Activated gamma-delta T cell treated with Interleukin-2 at 50 U/mL for 16 hours (primary cell): ENCODE measurements around the gene IL11.

ENCODE experiments used
- DNase-seq: peaks from one replicate; pipeline ENCODE4 v3.0.0-alpha.2; 2020

The IL11 gene

DNA sequence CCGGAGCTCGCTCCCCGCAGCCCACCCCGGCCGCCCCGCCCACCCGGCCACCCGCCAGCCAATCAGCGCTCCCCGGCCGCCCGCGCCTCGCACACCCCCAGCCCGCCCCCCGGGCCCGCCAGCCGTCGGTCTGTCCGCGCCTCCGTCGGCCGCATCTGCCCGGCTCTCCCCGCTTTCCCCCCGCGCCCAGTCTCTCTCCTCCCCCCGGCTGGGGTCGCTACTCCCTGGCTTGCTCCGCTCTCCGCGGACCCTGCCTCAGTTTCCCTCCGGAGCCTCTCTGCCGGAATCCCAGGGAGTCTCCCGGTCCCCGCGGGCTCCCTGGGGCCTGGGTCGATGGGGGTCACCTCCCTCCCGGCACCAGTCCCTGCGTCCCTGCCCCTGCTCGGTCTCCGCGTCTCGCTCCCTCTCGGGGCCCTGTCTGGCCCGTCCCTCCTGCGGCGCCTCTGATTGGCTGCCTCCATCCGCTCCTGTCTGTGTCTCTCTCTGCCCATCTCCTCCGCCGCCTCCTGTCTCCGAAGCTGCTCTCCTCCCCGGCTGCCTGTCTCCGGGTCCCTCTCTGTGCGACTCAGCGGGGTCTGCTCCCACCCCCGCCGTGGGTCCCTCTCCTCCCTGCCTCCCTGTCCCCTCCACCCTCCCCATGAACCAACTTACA is 484 bp downstream of the IL11 start:
- DNase-seq: peak; percentile 33

- no peak for DNase-seq
These were observed 1.3 kb downstream of the IL11 start for GRCh38 chr19:55368701-55369563.

- DNase-seq: no peak
These were observed 2.2 kb downstream of the IL11 start for GRCh38 chr19:55368106-55368505.

DNA sequence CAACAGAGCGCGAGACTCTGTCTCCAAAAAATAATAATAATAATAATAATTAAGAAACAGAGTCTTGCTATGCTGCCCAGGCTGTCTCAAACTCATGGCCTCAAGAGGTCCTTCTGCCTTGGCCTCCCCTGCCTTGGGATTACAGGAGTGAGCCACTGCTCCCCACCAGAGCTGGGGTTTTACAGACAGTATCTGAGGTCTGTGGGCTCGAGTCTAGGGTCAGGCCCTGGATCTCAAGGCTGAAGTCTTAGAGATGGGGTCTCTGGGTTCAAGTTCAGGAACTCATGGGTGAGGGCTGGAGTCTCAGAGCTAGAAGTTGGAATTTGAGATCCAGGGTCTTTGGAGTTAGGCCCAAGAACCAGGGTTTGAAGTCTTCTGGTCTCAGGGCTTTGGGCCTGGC is 3.5 kb downstream of the IL11 start:
- DNase-seq: no peak

DNA sequence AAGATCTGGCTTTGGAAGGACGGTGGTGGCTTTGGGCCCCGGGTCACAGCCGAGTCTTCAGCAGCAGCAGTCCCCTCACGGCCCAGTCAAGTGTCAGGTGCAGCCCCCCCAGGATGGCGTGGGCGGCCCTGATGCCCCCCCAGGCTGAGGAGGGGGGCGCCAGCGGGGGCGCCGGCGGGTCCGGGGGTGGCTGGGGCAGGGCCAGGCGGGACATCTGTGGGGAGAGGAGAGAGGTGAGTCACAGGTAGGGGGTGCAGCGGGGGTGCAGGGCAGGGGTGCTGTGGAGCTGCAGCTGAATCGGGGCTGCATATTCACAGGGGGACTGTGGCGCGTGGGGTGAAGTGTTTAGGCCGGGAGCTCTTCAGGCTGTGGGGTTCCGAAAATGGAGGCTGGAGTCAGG is 4.3 kb downstream of the IL11 start:
- DNase-seq: no peak

DNA sequence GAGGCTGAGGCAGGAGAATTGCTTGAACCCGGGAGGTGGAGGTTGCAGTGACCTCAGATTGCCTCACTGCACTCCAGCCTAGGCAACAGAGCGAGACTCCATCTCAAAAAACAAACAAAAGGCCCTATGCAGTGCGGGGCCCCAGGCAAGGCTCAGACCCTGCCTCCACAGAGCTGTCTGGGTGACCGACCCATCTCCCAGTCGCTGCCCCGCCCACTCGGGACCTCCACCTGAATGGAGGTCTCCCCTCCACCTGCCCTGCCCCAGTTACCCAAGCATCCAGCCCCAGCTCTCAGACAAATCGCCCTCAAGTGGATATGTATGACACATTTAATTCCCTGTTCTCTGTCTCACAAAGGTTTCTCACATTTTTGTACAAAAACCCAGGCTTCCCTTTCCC is 5.0 kb downstream of the IL11 start:
- no peak for DNase-seq

- no peak for DNase-seq
These were observed 7.1 kb downstream of the IL11 start, which contains the start of gene GARIN5B for GRCh38 chr19:55362990-55363716. GARIN5B (minus strand) TSS chr19:55363260; CDS start chr19:55363066, 194 bp downstream.

DNA sequence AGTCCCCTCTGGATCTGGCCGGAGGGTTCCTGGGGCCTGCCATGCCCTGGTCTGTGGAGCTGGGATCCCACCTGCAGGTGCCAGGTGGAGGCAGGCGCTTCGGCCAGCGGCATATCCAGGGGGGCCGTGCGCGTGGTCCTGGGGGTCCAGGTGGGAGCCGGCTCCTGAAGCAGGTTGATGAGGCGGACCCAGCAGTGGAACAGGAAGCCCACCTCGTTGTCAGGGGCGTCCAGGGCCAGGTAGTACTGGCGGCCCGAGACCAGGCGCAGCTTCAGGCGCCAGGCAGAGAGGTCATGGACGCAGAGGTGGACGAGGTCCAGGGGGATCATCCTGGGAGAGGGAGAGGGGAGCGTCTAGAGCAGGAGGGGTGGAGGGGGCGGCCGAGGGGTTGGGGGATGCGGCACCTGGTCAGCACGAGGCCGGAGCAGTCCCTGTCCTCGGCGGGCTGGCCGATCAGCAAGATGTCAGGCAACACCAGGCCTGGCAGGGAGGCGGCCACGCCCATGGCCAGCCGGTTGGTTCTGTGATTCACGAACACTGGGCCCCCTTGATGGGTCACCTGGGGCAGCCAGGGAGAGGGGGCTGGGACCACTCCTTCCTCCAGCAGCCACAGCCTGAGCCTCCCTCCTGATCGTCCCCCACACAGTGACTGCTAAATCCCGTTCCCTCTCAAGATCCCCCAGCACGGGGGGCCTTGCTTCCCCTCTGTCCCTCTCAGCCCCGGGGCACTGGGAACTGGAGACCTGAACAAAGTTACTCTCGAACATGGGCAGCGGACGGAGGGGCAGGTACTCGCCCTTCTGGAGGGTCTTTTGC is 7.9 kb downstream of the IL11 start:
- DNase-seq: no peak

DNA sequence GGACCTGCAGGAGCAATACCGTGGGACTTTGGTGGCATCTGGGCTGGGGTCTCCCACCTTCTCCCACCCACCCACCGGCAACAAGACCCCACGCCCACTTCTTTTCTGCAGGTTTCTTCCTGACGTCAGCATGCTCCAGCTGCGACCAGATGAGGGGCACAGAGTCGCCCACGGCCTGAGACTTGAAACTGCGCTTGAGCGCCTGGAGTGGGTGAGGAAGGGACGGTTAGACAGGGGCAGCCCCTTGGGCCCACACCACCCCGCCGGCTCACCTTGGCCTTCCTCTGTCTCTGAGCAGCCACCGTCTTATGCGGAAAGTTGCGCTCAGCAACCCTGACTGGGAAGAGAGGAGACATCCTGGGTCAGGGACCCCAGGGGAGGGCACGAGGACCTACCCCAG is 9.4 kb downstream of the IL11 start:
- DNase-seq: no peak

DNA sequence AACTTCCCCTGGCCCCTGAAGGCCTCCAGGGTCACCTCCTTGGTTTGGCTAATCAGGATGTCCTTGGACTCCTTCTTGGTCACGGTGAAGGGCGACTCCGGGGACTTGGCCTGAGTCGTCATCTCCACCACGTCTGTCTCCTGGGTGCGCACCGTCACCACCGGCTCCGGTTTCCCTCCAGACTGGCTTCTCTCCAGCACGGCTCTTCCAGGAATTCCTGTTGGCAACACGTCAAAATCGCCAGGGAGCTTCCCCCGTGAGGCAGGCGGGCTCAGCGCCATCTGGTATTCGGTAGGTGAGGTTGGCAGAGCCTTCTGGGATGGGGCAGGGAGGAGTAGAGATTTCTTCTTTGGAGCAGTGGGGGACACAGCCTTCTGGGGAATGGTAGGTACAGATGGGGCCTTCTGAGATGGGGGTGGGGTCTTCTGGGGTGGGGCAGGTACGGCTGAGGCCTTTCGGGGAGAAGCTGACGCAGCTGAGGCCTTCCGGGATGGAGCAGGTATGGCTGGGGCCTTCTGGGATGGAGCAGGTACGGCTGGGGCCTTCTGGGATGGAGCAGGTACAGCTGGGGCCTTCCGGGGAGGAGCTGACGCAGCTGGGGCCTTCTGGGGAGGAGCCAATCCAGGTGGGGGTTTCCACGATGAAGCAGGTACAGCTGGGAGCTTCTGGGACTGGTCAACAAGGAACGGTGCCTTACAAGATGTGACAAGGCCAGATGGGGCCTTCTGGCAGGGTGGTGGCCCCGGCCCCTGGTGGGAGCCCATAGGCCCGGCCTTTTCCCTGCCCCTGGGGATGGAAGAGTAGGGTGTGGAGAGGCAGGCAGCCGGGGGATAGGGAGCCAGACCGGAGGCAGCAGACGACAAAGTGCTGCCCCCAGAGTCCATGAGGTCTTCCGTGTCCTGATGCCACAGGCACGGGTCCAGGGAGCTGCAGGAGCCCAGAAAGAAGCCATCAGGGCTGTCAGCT is 11.0 kb downstream of the IL11 start:
- no peak for DNase-seq

DNA sequence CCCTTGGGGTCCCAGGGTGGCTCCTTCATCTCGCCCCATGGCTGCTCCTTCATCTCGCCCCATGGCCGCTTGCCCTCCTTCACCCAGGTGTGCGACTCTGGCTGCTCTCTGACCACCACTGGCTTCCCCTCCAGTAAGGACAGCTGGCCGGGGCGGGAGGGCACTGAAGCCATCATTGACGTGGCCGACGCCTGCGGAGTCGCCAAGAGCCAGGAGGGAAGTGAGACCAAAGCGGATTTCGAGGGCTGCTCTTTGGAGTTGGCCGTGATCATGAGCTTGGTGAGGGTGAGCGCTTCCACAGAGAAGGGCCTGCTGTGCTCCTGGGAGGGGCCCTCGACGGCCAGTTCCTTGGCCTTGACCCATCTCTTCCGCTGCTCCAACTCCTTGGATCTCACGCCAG is 11.8 kb downstream of the IL11 start:
- DNase-seq: no peak

GRCh38 chr19:55355213-55355821 is 14.9 kb downstream of the IL11 start:
- no peak for DNase-seq

- no peak for DNase-seq
These were observed 15.5 kb downstream of the IL11 start, which contains the start of gene COX6B2 for GRCh38 chr19:55354698-55355212. COX6B2 (minus strand) TSS chr19:55354719; CDS start chr19:55354521, 198 bp downstream.

GRCh38 chr19:55353803-55354697 is 16.2 kb downstream of the IL11 start:
- DNase-seq: peak; percentile 46

GRCh38 chr19:55353356-55353802 is 16.9 kb downstream of the IL11 start:
- DNase-seq: no peak

GRCh38 chr19:55352549-55353145 is 17.6 kb downstream of the IL11 start:
- no peak for DNase-seq

DNA sequence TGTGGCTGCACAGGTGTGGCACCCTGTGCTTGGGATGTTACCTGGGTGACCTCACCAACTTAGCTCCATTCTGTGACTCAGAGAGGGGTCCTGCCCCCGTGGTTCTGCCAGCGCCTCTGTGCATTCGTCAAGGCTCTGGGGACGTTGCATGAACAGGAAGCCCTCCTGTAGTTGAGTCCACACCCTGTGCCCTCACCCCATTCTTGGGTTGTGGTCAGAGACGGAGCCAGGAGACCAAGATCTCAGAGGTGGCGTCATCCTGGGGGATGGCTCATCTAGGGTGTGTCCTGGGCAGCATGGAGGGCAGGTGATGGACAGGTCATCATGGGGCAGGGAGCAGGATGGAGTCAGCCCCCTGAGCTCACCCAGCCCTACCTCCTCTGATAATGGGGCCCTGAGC is 18.2 kb downstream of the IL11 start:
- no peak for DNase-seq

DNA sequence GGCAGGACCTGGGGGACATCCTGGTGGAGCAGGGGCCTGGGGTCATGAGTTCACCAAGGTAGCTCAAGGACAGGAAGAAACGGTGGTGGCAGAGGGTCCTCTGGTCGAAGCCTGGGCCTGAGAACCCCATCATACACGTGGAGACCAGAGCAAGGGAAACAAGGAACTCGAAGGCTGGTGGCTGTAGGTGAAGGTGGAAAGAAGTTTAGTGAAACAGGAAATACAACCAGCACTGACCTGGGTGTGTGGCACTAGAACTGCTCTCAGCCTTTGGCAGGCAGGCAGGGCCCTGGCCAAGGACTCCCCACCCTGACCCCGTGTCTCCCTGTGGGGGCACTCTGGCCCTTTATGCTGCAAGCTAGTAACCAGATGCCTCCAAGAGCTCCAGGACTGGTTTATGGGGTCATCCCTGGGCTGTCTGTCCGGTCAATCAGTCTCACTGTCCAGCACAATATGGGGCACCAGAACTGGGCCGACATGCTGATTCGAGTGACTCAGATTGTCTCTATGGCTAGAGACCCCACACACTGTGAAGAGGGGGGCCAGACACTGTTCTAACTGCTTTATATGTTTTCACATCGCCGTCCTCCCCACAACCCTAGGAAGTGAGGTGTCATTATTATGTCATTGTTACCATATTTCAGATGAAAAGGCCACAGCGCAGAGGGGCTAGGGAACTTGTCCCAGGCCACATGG is 19.5 kb downstream of the IL11 start:
- DNase-seq: no peak
